ENCODE measurements around the gene C3orf70. TPM values are rescaled to one million over a fixed set of nuclear protein-coding genes. Genes with fewer than 3 reads are reported as not detected.

C3orf70 gene
- total and polyA plus RNA-seq, 2 of the 8 experiments (the other 6 are each of a cell fraction or from before 2014, with no cell fraction given) = 1.7 to 2.0 TPM

- TF ChIP-seq TAF7 (optimal IDR thresholded peaks at IDR 0.05; ENCODE audit: borderline replicate concordance, low read depth, low read length) (no peak), RXRA (IDR thresholded peaks at IDR 0.05; ENCODE audit: insufficient read depth, low read depth, low read length) (no peak), USF2 (IDR thresholded peaks at IDR 0.05; ENCODE audit: low read length) (no peak), TBP (IDR thresholded peaks at IDR 0.05; ENCODE audit: low read depth, low read length) (no peak), SIRT6 (IDR thresholded peaks at IDR 0.05; ENCODE audit: low read length) (no peak), HDAC6 (IDR thresholded peaks at IDR 0.05; ENCODE audit: low read depth, low read length) (no peak)
Observed at GRCh38 chr3:185030399-185030798, 122.5 kb downstream of the C3orf70 start (continued).
